GM19023 (cell line): ENCODE results near the gene PPP1R14C.
"Not testable (repeated sequence)": the region's sequence is repeated elsewhere in the genome, so short reads cannot be mapped to it uniquely, and the experiment has no call there.

ENCODE experiments used
- ATAC-seq: cut with Tn5 transposase; IDR thresholded peaks from one replicate; pipeline ENCODE4 v1.9.1; 2021; ENCODE audit warnings: mild to moderate bottlenecking, moderate library complexity; ENCODE audit not compliant: unreplicated experiment

PPP1R14C gene

GRCh38 chr6:150137711-150138110 is 5.1 kb upstream of the PPP1R14C start:
- ATAC-seq: not testable (repeated sequence)

GRCh38 chr6:150138638-150139037 is 4.2 kb upstream of the PPP1R14C start:
- no peak for ATAC-seq

DNA sequence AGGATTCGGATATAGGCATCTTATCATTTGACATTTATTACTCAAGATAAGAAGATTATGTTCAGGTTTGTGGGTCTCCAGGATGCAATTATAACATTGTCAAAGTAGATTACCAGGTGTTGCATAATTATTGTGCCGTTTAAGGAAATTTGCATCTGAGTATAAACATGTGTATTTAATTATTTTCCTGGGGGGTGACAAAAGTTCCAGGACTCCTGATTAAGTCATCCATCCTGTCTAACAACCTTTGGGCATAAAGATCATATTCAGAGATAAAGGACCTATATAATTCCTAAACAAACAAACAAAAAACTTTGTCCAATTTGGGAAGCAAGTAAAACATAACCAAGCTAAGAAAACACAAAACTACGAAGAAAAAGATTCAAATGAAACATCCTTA is 3.3 kb upstream of the PPP1R14C start:
- ATAC-seq: no peak

DNA sequence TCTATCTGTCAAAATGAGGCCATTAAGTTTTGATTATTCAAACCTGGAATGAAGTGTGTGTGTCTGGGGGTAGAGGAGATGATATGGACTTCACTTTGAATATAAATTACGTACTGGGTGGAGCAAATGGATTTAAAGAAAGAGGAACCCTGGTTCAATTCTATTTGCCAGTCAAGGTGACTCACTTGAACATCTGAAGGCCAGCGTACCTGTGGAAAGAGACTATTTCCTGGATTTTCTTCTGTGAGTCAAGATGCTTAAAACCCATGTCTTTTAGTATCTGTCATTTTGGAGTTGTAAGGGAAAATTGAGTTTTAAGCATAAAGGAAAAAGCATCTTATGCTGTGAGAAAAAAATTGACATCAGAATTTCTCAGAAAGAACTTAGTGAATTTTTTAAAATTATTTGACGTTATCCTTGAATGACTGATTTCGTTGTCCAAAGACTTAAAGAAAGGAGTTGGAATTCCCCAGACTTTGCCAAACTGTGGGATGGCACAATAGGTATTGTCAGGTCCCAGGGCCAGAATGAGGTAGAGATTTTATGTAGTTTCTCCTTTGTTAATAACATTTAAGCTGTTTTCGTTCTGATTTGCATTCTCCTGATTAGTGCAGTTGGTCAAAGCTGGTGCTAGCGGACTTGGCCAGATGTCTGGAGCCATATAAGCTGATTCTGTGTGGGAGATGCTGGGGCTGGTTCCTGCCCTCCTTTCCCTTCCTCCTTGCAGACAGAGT is 2.4 kb upstream of the PPP1R14C start:
- no peak for ATAC-seq

DNA sequence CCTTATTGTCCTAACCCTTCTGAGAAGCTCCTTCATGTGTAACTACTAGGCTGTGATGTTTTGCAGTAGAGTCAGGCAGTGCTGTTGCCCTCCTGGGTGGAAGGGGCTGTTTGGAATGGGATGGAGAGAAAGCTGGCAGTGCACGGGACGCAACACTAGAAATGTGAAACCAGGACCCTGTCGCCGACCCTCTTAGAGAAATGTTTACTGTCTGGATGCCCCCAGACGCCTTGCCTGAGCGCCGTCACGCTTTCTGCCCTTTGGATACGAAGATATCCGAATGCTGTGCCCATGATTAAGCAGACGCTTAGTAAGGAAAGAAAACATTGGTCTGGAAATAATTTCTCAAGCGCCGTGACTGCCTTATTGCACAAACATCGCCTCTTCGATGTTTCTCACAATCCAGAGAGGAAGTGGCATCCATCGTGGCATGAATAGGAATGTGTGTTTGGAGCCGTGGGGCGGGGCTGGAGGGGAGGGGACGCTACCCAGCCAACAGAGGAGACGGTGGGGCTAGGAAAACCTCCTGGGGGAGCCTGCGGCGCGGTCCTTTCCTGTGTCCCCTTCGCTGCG is 661 bp upstream of the PPP1R14C start:
- no peak for ATAC-seq

GRCh38 chr6:150143516-150144293 is 861 bp downstream of the PPP1R14C start:
- no peak for ATAC-seq

DNA sequence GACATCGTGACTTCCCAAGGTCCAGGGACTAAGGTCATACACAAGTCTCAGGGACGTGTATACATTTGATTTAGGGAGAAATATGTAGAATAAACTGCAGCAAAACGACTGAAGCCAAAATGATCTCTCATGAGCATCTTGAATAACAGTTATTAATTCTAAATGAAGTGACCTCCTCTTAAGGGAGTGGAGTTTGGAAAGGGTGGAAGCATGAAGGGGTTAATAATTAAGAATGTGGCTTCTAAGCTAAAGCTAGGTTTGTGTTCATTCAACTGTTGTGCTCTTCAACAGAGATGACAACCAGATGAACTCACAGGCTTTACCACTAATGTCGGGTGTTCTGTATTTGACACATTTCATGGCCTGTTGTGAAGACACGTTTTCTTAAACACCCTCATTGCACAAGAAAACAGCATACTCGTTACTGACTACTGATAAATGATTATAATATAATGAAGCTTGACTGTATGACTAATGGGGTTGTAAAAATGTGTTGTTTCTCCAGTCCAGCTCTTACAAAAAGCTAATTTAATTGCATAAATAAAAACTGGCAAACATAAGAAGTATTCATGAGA is 1.5 kb downstream of the PPP1R14C start:
- no peak for ATAC-seq

- ATAC-seq: no peak
Observed at GRCh38 chr6:150145427-150145826, 2.6 kb downstream of the PPP1R14C start.

GRCh38 chr6:150145830-150146229 is 3.0 kb downstream of the PPP1R14C start:
- ATAC-seq: no peak

- no peak for ATAC-seq
Observed at GRCh38 chr6:150146436-150146835, 3.6 kb downstream of the PPP1R14C start.

- no peak for ATAC-seq
Observed at GRCh38 chr6:150149146-150149545, 6.3 kb downstream of the PPP1R14C start.

DNA sequence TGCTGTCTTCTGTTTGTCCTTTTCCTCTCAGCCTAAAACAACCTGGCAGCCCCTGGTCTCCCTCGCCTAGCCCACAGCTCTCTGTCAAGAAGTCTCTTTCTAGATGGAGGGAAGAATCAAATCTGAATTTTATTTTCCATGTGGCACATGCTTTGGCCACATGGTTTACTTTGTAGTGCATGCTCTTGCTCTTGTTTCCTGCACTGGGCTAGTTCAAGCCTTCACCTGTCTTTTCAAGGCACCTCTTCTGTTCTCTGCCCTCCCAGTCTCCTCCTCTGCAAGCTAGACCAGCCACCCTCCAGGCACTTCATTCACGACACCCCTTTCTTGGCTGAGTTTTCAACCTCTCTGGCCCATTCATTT is 7.6 kb downstream of the PPP1R14C start:
- ATAC-seq: no peak

- ATAC-seq: no peak
Observed at GRCh38 chr6:150150821-150151646, 8.2 kb downstream of the PPP1R14C start.

DNA sequence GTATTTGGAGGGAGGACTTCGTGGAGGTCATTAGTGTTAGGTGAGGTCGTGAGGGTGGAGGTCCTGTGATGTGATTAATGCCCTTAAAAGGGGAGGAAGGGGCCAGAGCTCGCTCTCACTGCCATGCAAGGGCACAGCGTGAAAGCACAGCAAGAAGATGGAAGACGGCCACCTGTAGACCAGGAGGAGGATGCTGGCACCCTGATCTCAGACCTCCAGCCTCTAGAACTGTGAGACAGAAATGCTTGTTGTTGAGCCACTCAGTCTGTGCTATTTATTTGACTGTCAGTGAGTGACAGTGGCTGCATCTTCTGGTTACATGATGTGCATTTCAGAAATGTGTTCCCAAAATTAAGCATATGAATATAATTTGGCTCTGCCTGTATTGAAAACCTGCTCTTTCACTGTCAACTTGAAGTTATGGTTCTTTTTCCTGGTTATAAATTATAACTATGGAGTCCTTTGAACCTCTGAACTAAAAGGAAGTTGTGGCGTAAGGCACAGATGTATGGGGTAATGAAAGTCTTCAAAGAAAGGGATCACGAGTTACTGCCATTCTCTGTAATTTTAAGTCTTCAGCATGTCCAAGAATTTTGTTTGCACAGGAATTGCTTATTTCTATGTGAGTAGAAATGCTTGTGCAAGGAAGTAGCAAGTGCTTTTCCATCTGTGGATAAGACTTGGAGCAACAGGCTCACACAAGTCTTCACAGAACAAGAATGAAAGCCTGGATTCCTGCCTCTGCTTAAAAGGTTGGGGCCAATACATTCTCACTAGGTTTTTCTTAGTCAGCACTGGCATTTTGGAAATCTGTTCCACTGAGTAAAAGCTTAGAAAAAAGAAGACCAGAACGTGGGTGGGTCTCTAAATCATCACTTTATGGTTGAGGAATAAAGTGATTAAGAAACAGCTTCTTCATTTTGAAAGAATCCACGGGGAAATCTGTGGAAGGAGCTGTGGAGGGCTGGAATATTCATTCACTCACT is 10.3 kb downstream of the PPP1R14C start:
- ATAC-seq: no peak

DNA sequence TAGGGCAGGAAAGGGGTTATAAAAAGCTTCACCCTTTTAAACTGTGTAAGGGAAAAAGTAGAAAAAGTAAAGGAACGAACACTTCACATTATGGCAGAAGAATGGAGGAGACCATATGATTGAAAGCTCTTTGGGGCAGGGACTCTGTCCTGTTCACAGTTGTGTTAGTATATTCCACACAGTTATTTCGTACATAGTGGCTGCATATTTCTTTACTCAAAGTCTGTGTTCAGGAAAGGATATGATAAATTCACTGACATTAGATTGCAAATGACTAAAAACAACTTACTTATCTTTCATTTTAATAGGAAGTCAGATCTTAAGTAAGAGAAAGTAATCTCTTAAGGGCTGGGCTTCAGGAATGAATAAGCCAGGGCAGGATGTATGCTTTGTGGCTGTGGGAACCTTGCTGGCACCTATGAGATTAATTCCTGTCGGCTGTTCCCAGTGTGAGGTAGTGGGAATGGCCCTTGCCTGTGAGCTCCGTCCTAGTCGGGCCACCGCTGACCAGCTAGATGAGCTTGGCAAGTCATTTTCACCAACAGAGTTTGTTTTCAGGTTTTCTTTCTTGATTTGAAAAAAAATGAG is 11.2 kb downstream of the PPP1R14C start:
- no peak for ATAC-seq

DNA sequence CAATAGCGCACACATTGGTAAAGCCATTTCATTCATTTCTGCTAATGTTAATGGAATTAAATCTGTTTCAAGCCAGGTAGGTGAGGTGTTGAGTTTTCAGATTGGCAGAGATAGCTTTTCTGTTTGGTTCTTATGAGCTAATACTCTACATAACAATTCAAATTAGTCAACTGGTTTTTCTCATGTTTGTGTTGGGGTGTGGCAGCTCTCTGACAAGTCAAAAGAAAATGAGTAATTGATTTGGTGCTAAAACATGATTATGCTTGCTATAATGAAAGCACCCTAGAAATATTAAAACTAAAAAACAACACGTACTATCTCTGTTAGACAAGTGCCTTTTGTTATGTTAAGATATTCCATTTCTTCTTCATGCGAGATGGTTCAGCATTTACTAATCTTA is 13.6 kb downstream of the PPP1R14C start:
- ATAC-seq: no peak

DNA sequence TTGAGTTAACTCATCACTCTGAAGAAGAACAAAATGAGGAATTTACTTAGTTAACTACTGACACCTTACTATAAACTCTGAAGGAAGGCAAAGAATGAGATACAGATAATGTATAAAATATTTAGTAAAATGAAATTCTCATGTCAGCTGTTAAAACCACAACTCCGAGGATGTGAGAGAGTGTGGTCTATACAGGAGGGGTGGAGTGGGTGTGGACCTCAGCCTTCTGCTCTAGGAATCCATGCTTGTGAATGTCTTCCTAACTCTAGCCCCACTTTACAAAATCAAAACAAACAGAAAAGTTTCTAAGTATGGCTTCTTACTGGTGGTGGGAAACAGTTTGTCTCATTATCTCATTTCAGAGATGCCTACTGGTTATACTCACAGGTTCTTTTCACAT is 14.2 kb downstream of the PPP1R14C start:
- no peak for ATAC-seq

- ATAC-seq: no peak
Observed at GRCh38 chr6:150159757-150160156, 16.9 kb downstream of the PPP1R14C start.

- no peak for ATAC-seq
Observed at GRCh38 chr6:150163970-150164369, 21.1 kb downstream of the PPP1R14C start.
